DND-41 (cell line): Measurements from ENCODE around the gene RAPGEF1.

Source experiments
- CTCF ChIP-seq: IDR thresholded peaks from 2 replicates; pipeline ENCODE4 v1.5.1; 2012; ENCODE audit warnings: borderline replicate concordance, low read length, moderate library complexity, mild to moderate bottlenecking; ENCODE audit not compliant: poor library complexity, severe bottlenecking; ENCODE audit errors: extremely low read depth
- EZH2 ChIP-seq: IDR thresholded peaks from 3 replicates; pipeline ENCODE4 v1.6.1; 2012; ENCODE audit warnings: borderline replicate concordance, low read depth, mild to moderate bottlenecking, moderate library complexity, low read length, inconsistent platforms; ENCODE audit not compliant: severe bottlenecking

DNA sequence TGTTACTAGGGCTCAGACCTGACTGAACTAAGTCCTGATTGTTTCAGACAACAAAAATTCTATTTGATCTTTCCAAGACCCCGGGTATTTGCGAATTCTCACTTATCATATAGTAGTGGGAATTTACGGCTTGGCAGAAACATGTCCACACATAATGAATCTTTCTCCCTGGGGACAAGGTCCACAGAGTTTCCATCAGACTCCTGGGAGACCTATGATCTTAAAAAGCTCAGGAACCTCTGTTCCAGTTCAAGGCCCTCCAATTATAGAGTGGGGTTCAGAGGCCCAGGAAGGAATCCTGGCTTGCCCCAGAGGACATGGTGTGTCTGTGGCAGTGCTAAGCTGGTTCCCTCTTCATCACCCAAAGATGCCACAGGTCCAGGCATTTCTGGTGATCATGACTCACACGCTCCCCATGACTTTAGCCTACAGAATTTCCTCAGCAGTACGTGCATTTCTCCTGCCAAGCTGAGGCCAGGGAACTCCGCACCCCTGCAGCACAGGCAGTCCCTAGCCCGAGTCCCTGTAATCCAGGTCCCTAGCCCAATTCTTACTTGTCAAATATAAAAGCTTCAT is 12.6 kb downstream of the RAPGEF1 start:
- TF ChIP-seq CTCF, result no peak
- TF ChIP-seq EZH2, result no peak
